ENCODE measurements around the gene BUD23. TPM values are rescaled to one million over a fixed set of nuclear protein-coding genes. Genes with fewer than 3 reads are reported as not detected.

The BUD23 gene
- total RNA-seq, 1 donor from 2014 or later, result 56.7 TPM

DNA sequence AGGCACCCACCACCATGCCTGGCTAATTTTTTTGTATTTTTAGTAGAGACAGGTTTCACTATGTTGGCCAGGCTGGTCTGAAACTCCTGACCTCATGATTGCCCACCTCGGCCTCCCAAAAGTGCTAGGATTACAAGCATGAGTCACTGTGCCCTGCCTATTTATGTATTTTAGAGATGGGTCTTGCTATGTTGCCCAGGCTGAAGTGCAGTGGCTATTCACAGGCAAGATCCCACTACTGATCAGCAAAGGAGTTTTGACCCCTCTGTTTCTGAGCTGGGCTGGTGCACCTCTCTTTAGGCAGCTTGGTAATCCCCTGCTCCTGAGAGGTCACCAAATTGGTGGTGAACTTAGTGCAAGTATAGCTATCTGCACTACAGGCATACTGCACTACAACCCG lies 49.0 kb downstream of the BUD23 start:
- H3K36me3 Mint-ChIP-seq (ENCODE audit: unreplicated experiment), result peaks cover 3% of the 10 kb centered on the region
- H3K9me3 Mint-ChIP-seq (ENCODE audit: unreplicated experiment), result no peaks in the 10 kb centered on the region
- no peak for DNase-seq (ENCODE audit: extremely low spot score, unreplicated experiment)
- H3K27ac Mint-ChIP-seq (ENCODE audit: unreplicated experiment), result no peak overlapping the region
- H3K27me3 Mint-ChIP-seq (ENCODE audit: unreplicated experiment), result peaks cover 2% of the 10 kb centered on the region
- TF ChIP-seq, protein P1, sequence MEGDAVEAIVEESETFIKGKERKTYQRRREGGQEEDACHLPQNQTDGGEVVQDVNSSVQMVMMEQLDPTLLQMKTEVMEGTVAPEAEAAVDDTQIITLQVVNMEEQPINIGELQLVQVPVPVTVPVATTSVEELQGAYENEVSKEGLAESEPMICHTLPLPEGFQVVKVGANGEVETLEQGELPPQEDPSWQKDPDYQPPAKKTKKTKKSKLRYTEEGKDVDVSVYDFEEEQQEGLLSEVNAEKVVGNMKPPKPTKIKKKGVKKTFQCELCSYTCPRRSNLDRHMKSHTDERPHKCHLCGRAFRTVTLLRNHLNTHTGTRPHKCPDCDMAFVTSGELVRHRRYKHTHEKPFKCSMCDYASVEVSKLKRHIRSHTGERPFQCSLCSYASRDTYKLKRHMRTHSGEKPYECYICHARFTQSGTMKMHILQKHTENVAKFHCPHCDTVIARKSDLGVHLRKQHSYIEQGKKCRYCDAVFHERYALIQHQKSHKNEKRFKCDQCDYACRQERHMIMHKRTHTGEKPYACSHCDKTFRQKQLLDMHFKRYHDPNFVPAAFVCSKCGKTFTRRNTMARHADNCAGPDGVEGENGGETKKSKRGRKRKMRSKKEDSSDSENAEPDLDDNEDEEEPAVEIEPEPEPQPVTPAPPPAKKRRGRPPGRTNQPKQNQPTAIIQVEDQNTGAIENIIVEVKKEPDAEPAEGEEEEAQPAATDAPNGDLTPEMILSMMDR (IDR thresholded peaks at IDR 0.05), result no peak
- H3K4me1 Mint-ChIP-seq (ENCODE audit: unreplicated experiment), result peaks cover 10% of the 10 kb centered on the region
- no peak overlapping the region for H3K4me3 Mint-ChIP-seq (ENCODE audit: unreplicated experiment)

DNA sequence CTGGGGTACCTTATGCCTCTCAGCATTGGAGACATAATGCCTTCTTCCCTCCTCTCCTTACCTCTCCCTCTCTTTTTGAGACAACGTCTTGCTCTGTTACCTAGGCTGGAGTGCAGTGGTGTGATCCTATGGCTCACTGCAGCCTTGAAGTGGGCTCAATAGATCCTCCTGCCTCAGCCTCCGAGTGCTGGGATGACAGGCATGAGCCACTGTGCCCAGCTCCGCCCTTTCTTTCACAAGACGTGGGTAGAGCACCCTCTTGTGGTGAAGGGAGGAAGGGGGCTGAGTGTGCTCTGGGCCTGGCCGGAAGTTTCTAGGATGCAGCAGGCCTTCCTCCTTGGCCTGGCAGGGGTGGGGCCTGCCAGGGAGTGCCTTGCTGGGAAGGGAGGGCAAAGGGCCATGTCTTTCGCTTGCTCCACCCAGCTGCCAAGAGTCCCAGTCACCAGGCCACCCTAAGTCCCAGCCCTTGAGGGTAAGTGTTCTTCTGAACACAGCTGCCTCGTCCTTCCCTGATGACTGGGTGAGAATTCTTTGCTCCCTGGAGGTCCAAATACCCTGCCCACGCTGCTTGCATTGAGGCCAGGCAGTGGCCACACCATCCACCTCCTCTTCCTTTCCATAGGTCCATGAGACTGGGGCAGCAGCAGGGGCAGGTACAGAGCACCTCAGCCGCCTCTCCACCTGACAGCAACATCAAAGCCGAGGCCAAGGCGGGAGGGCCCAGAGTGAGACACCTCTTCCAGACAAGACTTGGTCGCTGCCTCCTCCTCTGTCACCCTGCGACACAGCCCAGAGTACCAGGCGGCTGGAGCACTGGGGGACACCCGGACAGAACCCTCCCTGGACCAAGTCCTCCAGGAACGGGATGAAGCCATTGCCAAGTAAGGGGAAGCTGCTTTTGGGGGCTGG lies 51.5 kb downstream of the BUD23 start:
- Mint-ChIP-seq H3K4me3 (ENCODE audit: unreplicated experiment) (no peak overlapping the region), H3K27me3 (ENCODE audit: unreplicated experiment) (no peaks in the 10 kb centered on the region), H3K9me3 (ENCODE audit: unreplicated experiment) (no peaks in the 10 kb centered on the region), H3K27ac (ENCODE audit: unreplicated experiment) (peak overlapping the region; percentile 81), H3K36me3 (ENCODE audit: unreplicated experiment) (peaks cover 3% of the 10 kb centered on the region), H3K4me1 (ENCODE audit: unreplicated experiment) (peaks cover 22% of the 10 kb centered on the region)
- TF ChIP-seq, protein P1 (IDR thresholded peaks at IDR 0.05), result peak; percentile 87
- peak; percentile 91 for DNase-seq (ENCODE audit: extremely low spot score, unreplicated experiment)

DNA sequence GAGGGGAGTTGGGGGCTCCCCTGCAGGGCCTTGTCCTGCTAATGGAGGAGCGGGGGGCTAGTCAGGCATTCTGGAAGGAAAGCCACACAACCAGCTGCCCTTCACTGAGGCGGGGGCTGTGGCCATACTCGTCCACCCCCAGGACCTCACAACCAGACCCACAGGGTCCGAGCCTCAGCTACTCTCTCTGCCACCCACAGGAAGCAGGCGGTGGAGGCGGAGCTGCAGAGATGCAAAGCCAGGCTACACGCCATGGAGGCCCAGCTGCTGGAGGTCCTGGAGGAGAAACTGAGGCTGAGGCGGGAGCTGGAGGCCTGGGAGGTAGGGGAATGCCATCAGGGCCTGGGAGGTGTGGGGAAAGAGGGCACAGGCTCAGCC lies 52.1 kb downstream of the BUD23 start:
- H3K4me3 Mint-ChIP-seq (ENCODE audit: unreplicated experiment), result no peak overlapping the region
- H3K27ac Mint-ChIP-seq (ENCODE audit: unreplicated experiment), result no peak overlapping the region
- peaks cover 23% of the 10 kb centered on the region for H3K4me1 Mint-ChIP-seq (ENCODE audit: unreplicated experiment)
- H3K9me3 Mint-ChIP-seq (ENCODE audit: unreplicated experiment), result no peaks in the 10 kb centered on the region
- H3K36me3 Mint-ChIP-seq (ENCODE audit: unreplicated experiment), result peaks cover 3% of the 10 kb centered on the region
- H3K27me3 Mint-ChIP-seq (ENCODE audit: unreplicated experiment), result no peaks in the 10 kb centered on the region
- TF ChIP-seq, protein P1 (IDR thresholded peaks at IDR 0.05), result no peak
- DNase-seq (ENCODE audit: extremely low spot score, unreplicated experiment), result no peak

DNA sequence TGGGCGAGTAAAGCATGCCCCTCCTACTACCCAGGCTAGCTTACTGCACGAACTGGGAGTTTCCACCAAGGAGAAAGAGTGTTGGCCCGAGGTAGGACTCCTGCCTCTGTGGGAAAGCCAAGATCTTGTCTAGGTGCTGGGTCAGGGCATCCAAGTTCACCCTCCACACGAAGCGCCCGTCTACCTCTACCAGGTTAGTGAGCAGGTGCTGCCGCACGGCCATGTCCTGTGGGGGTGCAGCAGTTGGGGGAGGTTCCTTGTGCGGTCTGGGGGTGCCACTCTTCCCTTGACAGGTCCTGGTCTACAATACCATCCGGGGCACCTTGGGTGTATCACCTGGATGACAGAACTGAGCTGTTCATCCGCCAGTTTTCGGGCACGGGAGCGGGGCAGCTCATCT lies 53.5 kb downstream of the BUD23 start:
- H3K27me3 Mint-ChIP-seq (ENCODE audit: unreplicated experiment), result no peaks in the 10 kb centered on the region
- H3K4me1 Mint-ChIP-seq (ENCODE audit: unreplicated experiment), result peaks cover 23% of the 10 kb centered on the region
- no peak for DNase-seq (ENCODE audit: extremely low spot score, unreplicated experiment)
- TF ChIP-seq, protein P1 (IDR thresholded peaks at IDR 0.05), result no peak
- H3K27ac Mint-ChIP-seq (ENCODE audit: unreplicated experiment), result no peak overlapping the region
- H3K9me3 Mint-ChIP-seq (ENCODE audit: unreplicated experiment), result no peaks in the 10 kb centered on the region
- H3K4me3 Mint-ChIP-seq (ENCODE audit: unreplicated experiment), result no peak overlapping the region
- peaks cover 3% of the 10 kb centered on the region for H3K36me3 Mint-ChIP-seq (ENCODE audit: unreplicated experiment)

DNA sequence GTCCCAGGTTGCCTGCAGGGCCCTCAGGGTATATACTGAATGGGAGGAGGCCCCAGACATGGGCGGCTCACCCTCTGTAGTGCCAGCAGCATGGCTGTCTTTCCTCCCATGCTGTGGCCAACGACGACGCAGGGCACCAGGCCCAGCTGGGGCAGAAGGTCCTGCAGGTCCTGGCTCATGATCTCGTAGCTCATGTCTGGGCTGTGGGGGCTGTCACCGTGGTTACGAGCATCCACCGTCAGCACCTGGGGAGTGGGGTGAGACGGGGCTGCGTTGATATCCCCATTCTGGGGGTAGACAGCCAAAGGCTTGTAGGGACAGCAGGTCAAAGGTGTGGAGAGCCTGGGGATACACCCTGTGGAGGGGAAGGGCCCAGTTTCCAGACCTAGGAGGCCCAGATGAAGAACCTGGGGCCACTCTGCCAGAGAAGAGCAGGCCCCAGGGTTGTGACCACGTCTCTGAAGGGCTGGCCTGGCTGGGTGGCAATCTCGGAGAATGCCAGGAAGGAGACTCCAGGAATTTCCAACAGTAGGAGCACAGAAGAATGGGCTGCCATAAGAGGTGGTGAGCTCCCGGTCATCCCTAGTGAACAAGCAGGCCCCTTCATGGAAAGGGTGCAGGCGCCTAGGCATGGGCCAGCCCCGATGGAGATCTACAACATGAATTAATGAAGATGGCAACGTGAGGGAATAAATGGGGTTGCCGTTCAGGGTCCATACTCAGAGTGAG lies 54.3 kb downstream of the BUD23 start:
- DNase-seq (ENCODE audit: extremely low spot score, unreplicated experiment), result no peak
- Mint-ChIP-seq H3K27me3 (ENCODE audit: unreplicated experiment) (no peaks in the 10 kb centered on the region), H3K4me1 (ENCODE audit: unreplicated experiment) (peaks cover 28% of the 10 kb centered on the region), H3K36me3 (ENCODE audit: unreplicated experiment) (peaks cover 3% of the 10 kb centered on the region), H3K9me3 (ENCODE audit: unreplicated experiment) (no peaks in the 10 kb centered on the region), H3K4me3 (ENCODE audit: unreplicated experiment) (peak overlapping the region; percentile 94), H3K27ac (ENCODE audit: unreplicated experiment) (peak overlapping the region; percentile 93)
- TF ChIP-seq, protein P1 (IDR thresholded peaks at IDR 0.05), result no peak

Measured in osteocyte (in vitro differentiated cells).